RPMI7951 (cell line): ENCODE data around the gene ADI1. TPM values are rescaled to one million over a fixed set of nuclear protein-coding genes. Genes with fewer than 3 reads are reported as not detected.

Experiments used
- DNase-seq: peaks from one replicate; pipeline ENCODE4 v3.0.0-alpha.2; 2012; ENCODE audit warnings: low read depth
- total RNA-seq: library from RNA; depleted of rRNA; stranded (reverse); fragments of >200 nt; shearing (Covaris generic); gene quantifications from 2 replicates; pipeline ENCODE4 v1.2.3, GENCODE V29; 2014; rRNA removed

ADI1 gene
- 91.8 and 102 TPM in 2 replicates for total RNA-seq

- peak; percentile 75 for DNase-seq
Measured at GRCh38 chr2:3519255-3520205, at the start of gene ADI1. Gene ADI1 (minus strand): TSS chr2:3519531. CDS start chr2:3519487, 44 bp downstream.

DNA sequence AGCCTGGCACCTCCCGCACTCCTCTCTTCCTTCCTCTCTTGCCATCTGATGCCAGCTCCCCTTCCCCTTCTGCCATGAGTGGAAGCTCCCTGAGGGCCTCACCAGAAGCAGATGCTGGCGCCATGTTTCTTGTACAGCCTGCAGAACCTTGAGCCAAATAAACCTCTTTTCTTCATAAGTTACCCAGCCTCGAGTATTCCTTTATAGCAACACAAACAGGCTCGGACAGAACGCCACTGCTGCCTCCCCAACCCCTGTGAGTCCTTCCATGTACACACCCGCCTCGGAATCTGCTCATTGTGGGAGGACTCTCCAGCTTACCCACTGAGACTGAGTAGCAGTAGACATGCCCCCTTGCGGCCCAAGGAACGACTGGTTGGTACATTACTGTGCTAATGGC, 47.5 kb upstream of the ADI1 start:
- DNase-seq = no peak

DNA sequence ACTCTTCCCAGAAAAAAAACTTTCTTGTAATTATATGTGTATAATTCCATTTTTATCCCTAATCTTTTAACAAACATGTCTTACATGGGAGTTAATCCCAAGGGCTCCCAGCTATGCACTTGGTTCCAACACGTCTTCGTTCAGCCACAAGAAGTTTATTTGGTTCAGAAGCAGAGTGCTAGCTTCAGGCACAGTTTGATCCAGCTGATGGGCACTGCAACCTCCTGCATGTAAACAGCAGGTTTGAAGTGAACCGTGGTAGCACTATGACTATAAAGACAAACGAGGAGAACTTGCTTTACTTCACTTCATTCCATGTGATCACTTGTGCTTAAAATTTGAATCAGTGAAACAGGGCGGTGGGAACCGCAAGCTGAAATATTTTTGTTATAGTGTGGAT, 45.8 kb upstream of the ADI1 start:
- no peak for DNase-seq

DNA sequence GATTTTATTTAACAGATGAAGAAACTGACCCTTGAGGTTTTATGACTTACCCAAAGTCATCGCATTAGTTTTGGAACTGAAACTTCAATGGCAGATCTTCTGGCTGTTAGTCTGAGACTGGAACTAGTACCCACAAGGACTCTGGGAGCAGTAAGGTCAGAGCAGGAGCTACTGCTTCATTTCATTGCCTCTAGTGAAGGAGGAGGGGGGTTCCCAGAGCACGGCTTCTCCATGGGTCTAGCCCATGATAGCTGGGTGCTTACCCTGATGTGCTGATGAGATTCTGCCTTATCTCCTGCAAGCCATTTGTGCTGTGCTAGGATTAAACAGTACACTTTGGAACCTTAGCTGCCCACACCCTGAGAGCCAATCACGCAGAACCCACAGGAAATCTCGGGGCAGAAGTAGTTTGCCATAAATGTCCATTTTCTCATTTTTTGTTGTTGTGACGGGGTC, 44.2 kb upstream of the ADI1 start:
- no peak for DNase-seq

GRCh38 chr2:3558205-3559014, 39.1 kb upstream of the ADI1 start, which contains the start of gene RNASEH1:
Gene RNASEH1 (minus strand): TSS chr2:3558333. CDS start chr2:3558260, 73 bp downstream.
- peak; percentile 98 for DNase-seq

- DNase-seq = no peak
Measured at GRCh38 chr2:3557639-3558204, 38.4 kb upstream of the ADI1 start.

DNA sequence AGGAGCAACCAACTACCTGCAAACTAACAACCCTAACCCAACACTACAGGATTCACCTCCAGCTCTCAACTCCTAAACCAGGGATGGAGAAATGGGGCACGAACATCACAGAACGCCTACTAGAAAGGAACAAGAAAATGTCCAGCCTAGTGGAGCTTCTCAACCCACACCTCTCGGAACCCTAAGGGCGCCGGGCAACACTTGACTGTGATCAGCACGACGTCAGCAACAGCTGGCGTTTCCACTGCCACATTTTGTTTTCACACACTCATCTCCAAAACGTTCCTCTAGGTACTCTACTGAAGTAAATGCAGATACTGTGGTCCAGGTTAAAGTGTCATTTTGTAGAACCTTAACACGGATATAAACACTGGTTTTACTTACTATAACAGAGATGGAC, 34.6 kb upstream of the ADI1 start:
- DNase-seq = no peak

DNA sequence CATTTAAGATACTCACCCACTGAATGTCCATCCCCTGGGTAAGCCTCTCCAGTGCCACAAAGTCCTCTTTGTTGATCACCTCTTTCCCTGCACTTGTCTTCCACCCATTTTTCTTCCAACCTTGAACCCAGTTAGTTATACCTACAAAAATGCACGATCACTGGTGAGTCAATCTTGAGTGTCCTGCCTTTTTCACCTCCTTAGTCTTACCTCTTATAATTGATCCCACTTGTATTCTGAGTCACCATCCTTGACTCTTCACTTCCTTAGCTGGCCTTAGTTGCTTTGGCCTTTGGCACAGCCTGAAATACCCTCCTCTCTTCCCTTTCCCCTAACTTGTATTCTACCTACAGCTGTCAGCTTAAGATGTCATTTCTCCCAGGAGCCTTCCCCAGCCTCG, 28.6 kb upstream of the ADI1 start:
- DNase-seq = no peak

DNA sequence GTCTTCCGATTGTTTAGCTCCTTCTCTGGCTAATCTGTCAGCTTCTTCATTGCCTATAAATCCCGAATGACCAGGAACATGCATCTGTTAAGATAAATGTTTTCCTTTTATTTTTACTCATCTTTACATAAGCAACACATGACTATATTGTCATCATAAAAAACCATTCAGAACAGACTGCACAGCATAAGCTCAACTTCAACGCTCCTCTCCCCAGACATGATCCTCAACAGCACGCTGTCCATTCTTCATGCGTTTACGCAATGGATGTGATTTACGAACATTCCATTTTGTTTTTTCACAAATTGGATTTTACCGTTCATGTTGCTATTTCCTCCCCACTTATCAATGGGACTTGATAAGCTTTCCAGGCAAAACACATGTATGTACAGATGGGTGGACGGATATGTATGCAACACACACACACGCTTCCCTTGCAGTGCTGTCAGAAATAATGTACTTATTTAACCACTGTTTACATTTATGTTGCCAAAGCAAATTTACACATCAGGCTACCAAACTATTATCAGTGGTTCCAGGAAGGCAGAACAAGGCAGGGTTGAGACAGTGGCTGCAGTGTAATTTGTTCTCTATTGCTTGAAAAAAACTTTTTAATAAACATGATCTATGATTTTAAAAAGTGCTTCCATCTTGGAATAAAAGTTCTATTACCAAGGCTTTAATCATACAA, 26.6 kb upstream of the ADI1 start:
- no peak for DNase-seq

DNA sequence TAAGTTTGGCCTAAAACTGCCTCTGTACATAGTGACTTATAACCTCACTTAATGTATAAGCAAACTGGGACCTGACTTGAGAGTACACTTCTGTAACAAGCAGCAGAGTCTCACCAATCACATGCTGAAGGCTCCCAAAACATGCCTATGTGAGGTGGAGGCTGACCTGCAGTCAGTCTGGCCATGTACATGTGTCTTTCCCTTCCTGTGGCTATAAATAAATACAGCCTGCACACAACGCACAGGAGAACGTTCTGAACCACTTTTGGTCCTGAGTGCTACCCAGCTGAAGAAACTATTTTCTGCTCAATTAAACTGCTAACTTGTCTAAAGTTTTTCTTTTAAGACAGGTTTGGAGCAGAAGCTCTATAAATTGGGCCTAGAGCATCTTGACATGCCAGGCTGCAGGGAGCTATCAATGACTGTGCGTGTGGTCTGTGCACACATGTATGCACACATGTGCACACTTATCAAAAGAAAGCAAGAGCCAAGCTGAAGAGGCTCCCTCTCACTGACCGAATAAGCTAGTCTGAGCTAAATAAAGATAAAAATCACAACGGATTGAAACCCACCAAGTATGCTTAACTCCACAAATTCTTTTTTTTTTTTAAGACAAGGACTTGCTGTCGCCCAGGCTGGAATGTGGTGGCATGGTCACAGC, 23.8 kb upstream of the ADI1 start:
- no peak for DNase-seq

GRCh38 chr2:3542107-3542506, 22.8 kb upstream of the ADI1 start:
- no peak for DNase-seq

- no peak for DNase-seq
Measured at GRCh38 chr2:3539836-3540235, 20.5 kb upstream of the ADI1 start.

- DNase-seq = peak; percentile 65
Measured at GRCh38 chr2:3536682-3537632, 17.6 kb upstream of the ADI1 start.

DNA sequence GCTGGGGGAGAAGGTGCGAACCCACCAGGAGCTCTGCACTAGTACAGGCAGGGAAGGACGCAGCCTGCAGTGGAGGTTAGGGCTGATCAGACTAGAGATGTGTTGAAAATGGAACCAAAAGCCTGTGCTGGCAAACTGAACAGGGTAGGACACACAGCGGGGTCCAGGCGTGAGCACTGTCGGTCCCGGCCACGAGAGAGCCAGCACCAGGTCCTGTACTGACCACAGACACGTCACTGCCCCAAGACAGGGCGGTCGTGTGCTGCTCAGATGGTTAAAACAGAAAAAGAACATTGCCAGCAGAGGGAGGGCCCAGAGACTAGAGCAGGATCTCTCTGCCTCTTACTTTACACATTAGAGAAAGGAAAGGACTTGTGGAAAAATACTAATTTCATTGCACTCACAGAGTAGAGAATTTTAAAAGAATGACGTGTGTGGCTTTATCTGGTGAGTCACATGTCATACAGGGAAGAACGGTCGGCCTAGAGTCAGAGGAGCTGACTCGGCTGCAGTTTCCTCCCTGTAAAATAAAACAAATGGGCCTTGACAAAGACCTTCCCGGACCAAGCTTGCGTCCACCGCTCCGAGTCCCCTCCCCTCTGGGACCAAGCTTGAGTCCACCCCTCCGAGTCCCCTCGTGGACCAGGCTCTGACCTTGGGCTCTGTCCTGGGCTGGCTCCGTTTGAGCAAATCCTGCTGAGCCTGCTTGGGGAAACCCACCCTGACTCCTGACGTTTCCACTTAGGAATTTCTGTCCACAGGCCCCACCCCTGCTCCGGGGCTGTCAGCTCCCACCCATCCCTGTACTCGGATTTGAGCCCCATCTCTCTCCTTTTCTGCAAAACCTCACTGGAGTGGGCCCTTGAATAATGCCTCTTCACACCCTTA, 16.7 kb upstream of the ADI1 start:
- DNase-seq = peak; percentile 93

DNA sequence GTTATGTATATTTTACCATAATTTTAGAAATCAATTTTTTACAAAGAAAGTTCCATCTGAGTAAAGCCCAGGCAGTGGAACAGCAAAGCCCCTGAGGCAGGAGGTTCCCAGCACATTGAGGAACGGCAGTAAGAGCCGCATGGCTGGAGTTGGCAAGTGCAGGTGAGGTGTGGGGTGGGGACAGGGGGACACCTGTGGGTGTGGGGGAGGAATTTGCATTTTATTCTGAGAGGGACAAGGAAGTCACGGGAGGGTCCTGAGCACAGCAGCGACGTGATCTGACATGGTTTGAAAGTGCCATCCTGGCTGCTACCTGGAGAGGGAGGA, 16.1 kb upstream of the ADI1 start:
- no peak for DNase-seq

- no peak for DNase-seq
Measured at GRCh38 chr2:3534251-3534814, 15.0 kb upstream of the ADI1 start.

GRCh38 chr2:3533836-3534235, 14.5 kb upstream of the ADI1 start:
- no peak for DNase-seq

DNA sequence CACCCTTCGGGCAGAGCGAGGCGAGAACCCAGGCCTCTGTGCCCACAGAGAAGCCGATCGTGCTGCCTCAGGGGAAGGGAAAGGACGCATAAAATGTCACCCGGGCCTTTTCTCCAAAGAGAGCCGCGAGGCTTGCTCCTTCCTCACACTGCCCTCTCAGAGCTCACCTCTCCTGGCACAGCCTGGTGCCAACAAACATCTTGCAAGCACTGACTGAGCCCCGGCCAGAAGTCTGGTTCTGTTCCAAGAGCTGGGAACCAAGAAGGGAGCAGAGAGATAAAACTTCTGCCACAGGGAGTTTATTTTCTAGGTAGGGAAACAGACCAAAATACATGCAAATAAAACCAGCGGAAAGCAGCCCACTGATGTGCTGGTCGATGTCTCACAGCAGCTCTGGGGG, 13.6 kb upstream of the ADI1 start:
- DNase-seq = no peak
